BJ (cell line): Measurements from ENCODE around the gene OSCP1. TPM values are rescaled to one million over a fixed set of nuclear protein-coding genes. Genes with fewer than 3 reads are reported as not detected.

Experiments used
- CTCF ChIA-PET: fragments of 350-600 bp; formaldehyde crosslinking; extraction: SDS; loops from one replicate; lab custom pipeline; 2021; ENCODE audit warnings: antibody characterized with exemption, inconsistent platforms; lab: Yijun Ruan, JAX
- POLR2A ChIA-PET: fragments of 300-600 bp; sonication (Branson Sonifier 250); formaldehyde crosslinking; extraction: SDS; loops from one replicate; lab custom pipeline; 2021; ENCODE audit warnings: antibody characterized with exemption; lab: Charles Lee
- DNase-seq: peaks from one replicate; pipeline ENCODE4 v3.0.0-alpha.2; 2011; ENCODE audit warnings: low read depth
- H3K27me3 ChIP-seq: 2 replicates; pipeline ENCODE4 v1.6.0; 2011; ENCODE audit warnings: low read length; ENCODE audit not compliant: control insufficient read depth, insufficient read depth
- H3K36me3 ChIP-seq: 2 replicates; pipeline ENCODE4 v1.5.1; 2011; ENCODE audit warnings: low read length; ENCODE audit not compliant: control insufficient read depth, insufficient read depth
- H3K4me3 ChIP-seq: 2 replicates; pipeline ENCODE4 v1.5.1; 2011; ENCODE audit warnings: low read depth, mild to moderate bottlenecking, control low read depth, low read length
- CTCF ChIP-seq: IDR thresholded peaks from 2 replicates; pipeline ENCODE4 v1.5.1; 2011; ENCODE audit warnings: low read depth, mild to moderate bottlenecking, control low read depth, inconsistent platforms, low read length, moderate library complexity; ENCODE audit not compliant: insufficient read depth
- polyA plus RNA-seq: library from polyadenylated mRNA; depleted of rRNA; stranded (reverse); fragments of >200 nt; gene quantifications from 2 replicates; pipeline ENCODE4 v1.2.3, GENCODE V29; 2011

Gene OSCP1
- polyA plus RNA-seq, 1 experiment: 11.5 TPM

GRCh38 chr1:36382669-36383068 lies 67.6 kb downstream of the OSCP1 start:
- no peak for TF ChIP-seq CTCF
- CTCF ChIA-PET: interaction anchor here (0.9 to 3.8 kb wide), 4 partner anchors 15 to 76 kb away, joined by 3 to 22 read pairs (median 11); no protein-coding TSS in a partner anchor
- H3K4me3 ChIP-seq: no peak overlapping the region
- H3K27me3 ChIP-seq: no peaks in the 10 kb centered on the region
- H3K36me3 ChIP-seq: peaks cover 4% of the 10 kb centered on the region
- POLR2A ChIA-PET: no interaction called here
- DNase-seq: no peak

GRCh38 chr1:36382231-36382630 lies 68.0 kb downstream of the OSCP1 start:
- no peaks in the 10 kb centered on the region for H3K27me3 ChIP-seq
- ChIA-PET POLR2A (no interaction called here), CTCF (interaction anchor here (0.6 to 3.8 kb wide), 5 partner anchors 14 to 234 kb away, joined by 3 to 22 read pairs (median 4); no protein-coding TSS in a partner anchor)
- peaks cover 5% of the 10 kb centered on the region for H3K36me3 ChIP-seq
- TF ChIP-seq CTCF: no peak
- no peak overlapping the region for H3K4me3 ChIP-seq
- no peak for DNase-seq

GRCh38 chr1:36381405-36381804 lies 68.8 kb downstream of the OSCP1 start:
- POLR2A ChIA-PET: no interaction called here
- CTCF ChIA-PET: interaction anchor here (1.3 to 3.8 kb wide), 3 partner anchors 13 to 39 kb away, joined by 4 to 22 read pairs (median 9); no protein-coding TSS in a partner anchor
- no peak for DNase-seq
- H3K4me3 ChIP-seq: no peak overlapping the region
- H3K36me3 ChIP-seq: peaks cover 5% of the 10 kb centered on the region
- no peak for TF ChIP-seq CTCF
- no peaks in the 10 kb centered on the region for H3K27me3 ChIP-seq

GRCh38 chr1:36380782-36381181 lies 69.5 kb downstream of the OSCP1 start:
- no peak for DNase-seq
- H3K27me3 ChIP-seq: no peaks in the 10 kb centered on the region
- H3K36me3 ChIP-seq: peaks cover 7% of the 10 kb centered on the region
- no peak for TF ChIP-seq CTCF
- no peak overlapping the region for H3K4me3 ChIP-seq
- ChIA-PET CTCF (interaction anchor here (2.9 to 3.8 kb wide), 2 partner anchors 13 to 38 kb away, joined by 9 to 22 read pairs; no protein-coding TSS in a partner anchor), POLR2A (no interaction called here)

- POLR2A ChIA-PET: no interaction called here
- CTCF ChIA-PET: interaction anchor here (2.9 to 3.8 kb wide), 2 partner anchors 12 to 37 kb away, joined by 9 to 22 read pairs; no protein-coding TSS in a partner anchor
- H3K4me3 ChIP-seq: no peak overlapping the region
- H3K27me3 ChIP-seq: no peaks in the 10 kb centered on the region
- no peak for TF ChIP-seq CTCF
- no peak for DNase-seq
- H3K36me3 ChIP-seq: peaks cover 7% of the 10 kb centered on the region
Observed at GRCh38 chr1:36380143-36380619, 70.1 kb downstream of the OSCP1 start.
